H1 (cell line): ENCODE results near the gene DDA1.

Experiments
- ASH2L ChIP-seq: fragments of 200-600, 300-600 bp; sonication (generic); IDR thresholded peaks from one replicate; pipeline ENCODE4 v1.7.1; 2017; ENCODE audit warnings: low read length
- EZH2 ChIP-seq: fragments of 200-600 bp; sonication (generic); IDR thresholded peaks from 2 replicates; pipeline ENCODE4 v1.7.1; 2012; ENCODE audit warnings: low read depth, mild to moderate bottlenecking, moderate library complexity, low read length, inconsistent platforms; ENCODE audit not compliant: severe bottlenecking
- TAF1 ChIP-seq: IDR thresholded peaks from 2 replicates; pipeline ENCODE4 v1.6.1; 2011; ENCODE audit warnings: mild to moderate bottlenecking, low read depth, low read length
- TF ChIP-seq, protein P1 (sequence below), 3 experiments: IDR thresholded peaks; 1 replicate in 2 of 3; 2 replicates in 1 of 3; pipeline versions ENCODE4 v1.5.1 to v1.6.1; 2011; ENCODE audit warnings: low read length in 3 of 3, mild to moderate bottlenecking in 3 of 3, inconsistent platforms in 2 of 3, low read depth in 1 of 3, moderate library complexity in 1 of 3; ENCODE audit not compliant: insufficient read depth in 1 of 3; ENCODE audit errors: control extremely low read depth in 1 of 3

DNA sequence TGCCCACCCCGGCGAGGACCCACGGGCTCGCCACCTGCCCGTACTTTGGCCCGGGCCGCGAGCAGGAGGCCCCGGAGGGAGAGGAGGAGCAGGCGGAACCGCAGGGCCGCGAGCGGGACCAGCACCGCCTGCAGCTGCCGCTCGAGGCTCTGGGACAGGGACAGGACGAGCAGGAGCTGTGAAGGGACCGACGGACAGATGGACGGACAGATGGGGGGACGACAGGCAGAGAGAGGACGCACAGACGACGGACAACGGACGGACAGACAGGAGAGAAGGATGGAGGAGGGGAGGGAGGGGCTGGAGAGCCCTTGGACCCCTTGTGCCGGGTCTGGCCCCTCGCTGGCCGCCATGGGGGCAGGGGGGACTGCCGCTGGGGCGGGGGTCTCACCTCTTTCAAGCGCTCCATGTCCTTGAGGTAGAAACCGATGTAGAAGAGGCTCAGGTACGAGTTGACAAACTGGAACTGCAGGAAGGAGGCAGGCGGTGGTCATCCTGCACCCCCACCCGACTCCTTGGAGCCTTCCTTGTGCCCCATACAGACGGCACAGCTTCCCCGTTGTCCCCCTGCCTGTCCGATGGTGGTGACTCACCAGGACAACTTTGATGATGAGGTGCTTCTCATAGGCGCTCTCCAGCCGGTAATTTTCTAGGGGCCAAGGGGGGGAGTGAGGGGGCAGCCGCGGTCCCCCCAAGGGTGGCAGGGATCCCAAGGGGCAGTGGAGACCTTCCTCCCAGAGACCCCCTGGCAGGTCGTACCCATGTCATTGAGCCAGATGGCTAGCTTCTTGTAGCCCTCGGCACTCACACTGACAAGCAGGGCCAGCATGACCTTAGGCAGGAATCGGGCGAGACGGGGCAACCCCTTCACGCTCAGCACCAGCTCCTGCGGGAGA, 20.3 kb downstream of the DDA1 start:
- TF ChIP-seq TAF1 (no peak), EZH2 (no peak), ASH2L (no peak)
- TF ChIP-seq, protein P1, sequence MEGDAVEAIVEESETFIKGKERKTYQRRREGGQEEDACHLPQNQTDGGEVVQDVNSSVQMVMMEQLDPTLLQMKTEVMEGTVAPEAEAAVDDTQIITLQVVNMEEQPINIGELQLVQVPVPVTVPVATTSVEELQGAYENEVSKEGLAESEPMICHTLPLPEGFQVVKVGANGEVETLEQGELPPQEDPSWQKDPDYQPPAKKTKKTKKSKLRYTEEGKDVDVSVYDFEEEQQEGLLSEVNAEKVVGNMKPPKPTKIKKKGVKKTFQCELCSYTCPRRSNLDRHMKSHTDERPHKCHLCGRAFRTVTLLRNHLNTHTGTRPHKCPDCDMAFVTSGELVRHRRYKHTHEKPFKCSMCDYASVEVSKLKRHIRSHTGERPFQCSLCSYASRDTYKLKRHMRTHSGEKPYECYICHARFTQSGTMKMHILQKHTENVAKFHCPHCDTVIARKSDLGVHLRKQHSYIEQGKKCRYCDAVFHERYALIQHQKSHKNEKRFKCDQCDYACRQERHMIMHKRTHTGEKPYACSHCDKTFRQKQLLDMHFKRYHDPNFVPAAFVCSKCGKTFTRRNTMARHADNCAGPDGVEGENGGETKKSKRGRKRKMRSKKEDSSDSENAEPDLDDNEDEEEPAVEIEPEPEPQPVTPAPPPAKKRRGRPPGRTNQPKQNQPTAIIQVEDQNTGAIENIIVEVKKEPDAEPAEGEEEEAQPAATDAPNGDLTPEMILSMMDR (IDR thresholded peaks at IDR 0.05; ENCODE audit: control extremely low read depth in 1 of 3, insufficient read depth in 1 of 3, low read depth in 1 of 3, low read length in 3 of 3), result no peak
